ENCODE measurements around the gene GALNT9. TPM values are rescaled to one million over a fixed set of nuclear protein-coding genes. Genes with fewer than 3 reads are reported as not detected.

GALNT9 gene
- total RNA-seq, 4 donors from 2014 or later = 0.13 TPM; not detected in 3

- TF ChIP-seq POLR2A (IDR thresholded peaks at IDR 0.05) (no peak), CTCF (IDR thresholded peaks at IDR 0.05) (no peak)
- no peak overlapping the region for H3K4me3 ChIP-seq (ENCODE audit: low read depth, poor library complexity, severe bottlenecking)
- 39 to 41% methylated on average over 20 to 21 of the region's 26 CpGs for WGBS, 2 donors
- intact Hi-C loops (cut with DNase I; ENCODE audit: low total_unique reads) = no loop called here
- no peak for DNase-seq (ENCODE audit: low spot score in 2 of 2)
Observed at GRCh38 chr12:132163041-132163910, 166.1 kb downstream of the GALNT9 start.

- TF ChIP-seq POLR2A (IDR thresholded peaks at IDR 0.05) (no peak), CTCF (IDR thresholded peaks at IDR 0.05) (no peak)
- intact Hi-C loops (cut with DNase I; ENCODE audit: low total_unique reads) = no loop called here
- WGBS, 2 donors = 16% methylated on average over 14 to 17 of the region's 17 CpGs
Observed at GRCh38 chr12:132162508-132163031, 166.8 kb downstream of the GALNT9 start.

GRCh38 chr12:132161796-132162507, 167.4 kb downstream of the GALNT9 start:
- TF ChIP-seq POLR2A (IDR thresholded peaks at IDR 0.05) = no peak
- no peak for TF ChIP-seq CTCF (IDR thresholded peaks at IDR 0.05)
- intact Hi-C loops (cut with DNase I; ENCODE audit: low total_unique reads) = no loop called here
- no peak for DNase-seq (ENCODE audit: low spot score in 2 of 2)
- H3K4me3 ChIP-seq (ENCODE audit: low read depth, poor library complexity, severe bottlenecking) = no peak overlapping the region
- WGBS, 2 donors = 43 to 45% methylated on average over 17 of the region's 17 CpGs

More at GRCh38 chr12:132162508-132163031, 166.8 kb downstream of the GALNT9 start:
- no peak for DNase-seq (ENCODE audit: low spot score in 2 of 2)
- H3K4me3 ChIP-seq (ENCODE audit: low read depth, poor library complexity, severe bottlenecking) = no peak overlapping the region

GRCh38 chr12:132161036-132161781, 168.2 kb downstream of the GALNT9 start:
- 51 to 54% methylated on average over 13 to 14 of the region's 14 CpGs for WGBS, 2 donors
- intact Hi-C loops (cut with DNase I; ENCODE audit: low total_unique reads) = no loop called here
- no peak for DNase-seq (ENCODE audit: low spot score in 2 of 2)
- H3K4me3 ChIP-seq (ENCODE audit: low read depth, poor library complexity, severe bottlenecking) = no peak overlapping the region
- TF ChIP-seq CTCF (IDR thresholded peaks at IDR 0.05) = no peak
- TF ChIP-seq POLR2A (IDR thresholded peaks at IDR 0.05) = no peak

GRCh38 chr12:132160601-132161035, 168.8 kb downstream of the GALNT9 start:
- no peak for TF ChIP-seq CTCF (IDR thresholded peaks at IDR 0.05)
- TF ChIP-seq POLR2A (IDR thresholded peaks at IDR 0.05) = no peak
- WGBS, 2 donors = 73 to 85% methylated on average over 14 to 15 of the region's 15 CpGs
- no peak overlapping the region for H3K4me3 ChIP-seq (ENCODE audit: low read depth, poor library complexity, severe bottlenecking)
- DNase-seq (ENCODE audit: low spot score in 2 of 2) = no peak
- intact Hi-C loops (cut with DNase I; ENCODE audit: low total_unique reads) = no loop called here

All from lower leg skin (tissue), 4 donors.